GM18508 (cell line): ENCODE data around the gene WWC1.
"Not testable (repeated sequence)": the region's sequence is repeated elsewhere in the genome, so short reads cannot be mapped to it uniquely, and the experiment has no call there.

Experiments
- ATAC-seq: cut with Tn5 transposase; IDR thresholded peaks from one replicate; pipeline ENCODE4 v1.9.1; 2021; ENCODE audit warnings: moderate number of reproducible peaks; ENCODE audit not compliant: insufficient read depth, unreplicated experiment

WWC1 gene

GRCh38 chr5:168307022-168307421 lies 15.6 kb downstream of the WWC1 start:
- no peak for ATAC-seq

GRCh38 chr5:168307925-168308584 lies 16.6 kb downstream of the WWC1 start:
- no peak for ATAC-seq

- no peak for ATAC-seq
Measured at GRCh38 chr5:168308976-168309598, 17.6 kb downstream of the WWC1 start.

GRCh38 chr5:168310541-168310940 lies 19.1 kb downstream of the WWC1 start:
- ATAC-seq, result not testable (repeated sequence)

- ATAC-seq, result no peak
Measured at GRCh38 chr5:168311061-168311566, 19.7 kb downstream of the WWC1 start.

- ATAC-seq, result no peak
Measured at GRCh38 chr5:168312606-168313295, 21.3 kb downstream of the WWC1 start.

GRCh38 chr5:168313596-168314204 lies 22.3 kb downstream of the WWC1 start:
- ATAC-seq, result no peak

- no peak for ATAC-seq
Measured at GRCh38 chr5:168314735-168315411, 23.4 kb downstream of the WWC1 start.

GRCh38 chr5:168315416-168316138 lies 24.1 kb downstream of the WWC1 start:
- no peak for ATAC-seq

- ATAC-seq, result no peak
Measured at GRCh38 chr5:168316139-168316578, 24.7 kb downstream of the WWC1 start.

- ATAC-seq, result no peak
Measured at GRCh38 chr5:168317096-168317520, 25.7 kb downstream of the WWC1 start.

- ATAC-seq, result no peak
Measured at GRCh38 chr5:168317521-168318147, 26.2 kb downstream of the WWC1 start.

- no peak for ATAC-seq
Measured at GRCh38 chr5:168318240-168318639, 26.8 kb downstream of the WWC1 start.

GRCh38 chr5:168319774-168320173 lies 28.3 kb downstream of the WWC1 start:
- ATAC-seq, result no peak

- no peak for ATAC-seq
Measured at GRCh38 chr5:168320805-168321204, 29.4 kb downstream of the WWC1 start.

- no peak for ATAC-seq
Measured at GRCh38 chr5:168324859-168325630, 33.6 kb downstream of the WWC1 start.

GRCh38 chr5:168327019-168327421 lies 35.6 kb downstream of the WWC1 start:
- no peak for ATAC-seq

GRCh38 chr5:168327451-168327850 lies 36.0 kb downstream of the WWC1 start:
- no peak for ATAC-seq
